SK-N-SH treated with all-trans-retinoic acid at 6 μM for 48 hours (cell line): ENCODE data around the gene DOC2B.

Source experiments
- ARNTL ChIP-seq: fragments of 450-650 bp; formaldehyde crosslinking; IDR thresholded peaks from 2 replicates; pipeline ENCODE4 v1.5.0; 2020; ENCODE audit warnings: low read depth, mild to moderate bottlenecking, moderate library complexity, borderline replicate concordance
- PATZ1 ChIP-seq: fragments of 250-450 bp; sonication (Bioruptor Pico); IDR thresholded peaks from 2 replicates; pipeline ENCODE4 v1.8.0; 2020; ENCODE audit warnings: mild to moderate bottlenecking, moderate library complexity, borderline replicate concordance
- SNAI2 ChIP-seq: fragments of 250-450 bp; sonication (Bioruptor Pico); IDR thresholded peaks from 2 replicates; pipeline ENCODE4 v1.5.0; 2020; ENCODE audit warnings: mild to moderate bottlenecking, moderate library complexity
- ZFP3 ChIP-seq: fragments of 250-450 bp; sonication (Bioruptor Pico); IDR thresholded peaks from 2 replicates; pipeline ENCODE4 v1.5.0; 2020; ENCODE audit warnings: mild to moderate bottlenecking, moderate library complexity
- ZNF8 ChIP-seq: fragments of 450-650 bp; formaldehyde crosslinking; IDR thresholded peaks from 2 replicates; pipeline ENCODE4 v1.5.0; 2020; ENCODE audit warnings: mild to moderate bottlenecking, moderate library complexity

GRCh38 chr17:219696-220095 lies 38.2 kb upstream of the DOC2B start:
- TF ChIP-seq ZNF8 (CRISPR knock-in tag) (no peak), ARNTL (CRISPR knock-in tag) (no peak), PATZ1 (no peak), ZFP3 (CRISPR knock-in tag) (no peak), SNAI2 (CRISPR knock-in tag) (no peak)
